ENCODE data around the gene DNAH14. TPM values are rescaled to one million over a fixed set of nuclear protein-coding genes. Genes with fewer than 3 reads are reported as not detected.

Gene DNAH14
- total and polyA plus RNA-seq, 12 donors = 7.6 to 25.3 (median 16.5) TPM

DNA sequence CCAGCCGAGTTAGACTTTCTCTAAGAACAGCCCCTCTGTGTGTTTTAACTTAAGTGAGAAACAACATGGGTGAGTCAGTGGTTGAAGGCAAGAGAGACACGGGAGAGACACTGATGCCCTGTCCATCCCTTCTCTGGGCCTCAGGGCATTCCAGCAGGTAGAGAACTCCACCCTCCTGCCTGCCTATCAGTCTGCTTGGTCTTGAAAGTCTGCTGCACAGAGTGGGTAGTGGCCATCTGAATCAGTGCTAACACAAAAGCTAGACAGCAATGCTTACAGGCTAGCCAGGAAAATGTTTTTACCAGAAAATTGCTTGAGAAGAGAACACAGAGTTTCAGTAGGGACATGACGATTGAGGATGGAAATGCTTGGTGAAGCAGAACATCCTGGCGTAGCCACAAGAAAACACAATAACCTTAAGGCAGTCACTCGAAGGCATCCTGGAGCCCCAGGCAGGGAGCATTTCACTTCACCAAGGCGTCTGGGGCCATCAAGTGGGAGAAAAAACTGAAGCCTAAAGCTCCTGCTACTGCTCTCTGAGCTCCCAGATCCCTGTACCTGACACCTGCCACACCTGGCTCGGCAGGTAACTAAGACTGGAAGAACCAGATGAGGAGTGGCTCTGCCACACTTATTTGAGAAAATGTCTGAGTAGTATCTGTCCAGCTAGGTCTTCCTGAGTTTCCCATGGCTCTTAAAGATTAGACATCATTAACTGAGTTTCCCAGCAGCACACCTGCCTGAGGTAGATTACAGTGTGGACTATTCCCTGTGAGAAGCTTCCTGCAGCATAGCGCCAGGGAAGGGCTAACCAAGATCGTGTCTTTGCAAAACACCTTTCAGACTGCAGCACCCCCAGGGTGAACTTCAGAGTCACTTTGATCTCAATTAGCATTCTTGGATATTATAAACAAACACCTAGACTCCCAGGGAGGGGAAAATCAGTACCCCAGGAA lies 516.4 kb downstream of the DNAH14 start:
- H3K4me1 ChIP-seq (replicated peaks in 1 of 2) = peaks cover 0 to 31% of the 10 kb centered on the region in 2 donors
- intact Hi-C loops (cut with DNase I) = no loop called here
- H3K4me3 ChIP-seq = no peak overlapping the region
- no peaks in the 10 kb centered on the region for H3K27me3 ChIP-seq
- H3K27ac ChIP-seq = peak overlapping the region in 3 of 5 donors; percentile 21 to 75 (median 72)
- no peaks in the 10 kb centered on the region for H3K9me3 ChIP-seq (replicated peaks in 1 of 3)
- DNase-seq = peak in 2 of 7 donors; percentile 8 to 52
- 56 to 73% (median 65%) methylated on average over 9 of the region's 9 CpGs for WGBS, 4 donors
- no peaks in the 10 kb centered on the region for H3K36me3 ChIP-seq (replicated peaks in 1 of 2)
- TF ChIP-seq, protein P1, sequence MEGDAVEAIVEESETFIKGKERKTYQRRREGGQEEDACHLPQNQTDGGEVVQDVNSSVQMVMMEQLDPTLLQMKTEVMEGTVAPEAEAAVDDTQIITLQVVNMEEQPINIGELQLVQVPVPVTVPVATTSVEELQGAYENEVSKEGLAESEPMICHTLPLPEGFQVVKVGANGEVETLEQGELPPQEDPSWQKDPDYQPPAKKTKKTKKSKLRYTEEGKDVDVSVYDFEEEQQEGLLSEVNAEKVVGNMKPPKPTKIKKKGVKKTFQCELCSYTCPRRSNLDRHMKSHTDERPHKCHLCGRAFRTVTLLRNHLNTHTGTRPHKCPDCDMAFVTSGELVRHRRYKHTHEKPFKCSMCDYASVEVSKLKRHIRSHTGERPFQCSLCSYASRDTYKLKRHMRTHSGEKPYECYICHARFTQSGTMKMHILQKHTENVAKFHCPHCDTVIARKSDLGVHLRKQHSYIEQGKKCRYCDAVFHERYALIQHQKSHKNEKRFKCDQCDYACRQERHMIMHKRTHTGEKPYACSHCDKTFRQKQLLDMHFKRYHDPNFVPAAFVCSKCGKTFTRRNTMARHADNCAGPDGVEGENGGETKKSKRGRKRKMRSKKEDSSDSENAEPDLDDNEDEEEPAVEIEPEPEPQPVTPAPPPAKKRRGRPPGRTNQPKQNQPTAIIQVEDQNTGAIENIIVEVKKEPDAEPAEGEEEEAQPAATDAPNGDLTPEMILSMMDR (IDR thresholded peaks at IDR 0.05) = no peak
- TF ChIP-seq POLR2A (IDR thresholded peaks at IDR 0.05) = no peak

DNA sequence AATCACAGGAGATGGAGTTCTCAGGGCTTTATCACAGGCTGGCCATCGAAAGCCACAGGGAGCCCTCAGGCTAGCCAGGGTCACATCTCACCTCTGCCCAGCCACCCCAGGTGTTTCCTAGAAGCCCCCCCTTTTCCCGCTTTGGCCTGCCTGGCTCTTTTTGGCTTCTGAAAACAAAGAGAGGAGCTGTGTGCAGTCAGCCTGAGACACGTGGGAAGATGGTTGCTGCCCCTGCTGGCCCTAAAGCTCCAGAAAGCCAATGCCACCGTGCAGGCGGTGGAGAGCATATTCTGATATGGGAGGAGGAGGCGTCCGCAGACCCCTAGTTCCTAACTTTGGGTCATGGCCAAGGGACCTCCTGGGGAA lies 517.1 kb downstream of the DNAH14 start:
- H3K4me1 ChIP-seq (replicated peaks in 1 of 2) = peaks cover 0 to 31% of the 10 kb centered on the region in 2 donors
- no peaks in the 10 kb centered on the region for H3K9me3 ChIP-seq (replicated peaks in 1 of 3)
- H3K27me3 ChIP-seq = no peaks in the 10 kb centered on the region
- 64 to 84% (median 72%) methylated on average over 4 to 7 of the region's 7 CpGs for WGBS, 4 donors
- H3K36me3 ChIP-seq (replicated peaks in 1 of 2) = no peaks in the 10 kb centered on the region
- TF ChIP-seq POLR2A (IDR thresholded peaks at IDR 0.05) = no peak
- TF ChIP-seq, protein P1 (IDR thresholded peaks at IDR 0.05) = no peak
- DNase-seq = peak in 2 of 7 donors; percentile 13 to 46
- H3K27ac ChIP-seq = peak overlapping the region in 2 of 5 donors; percentile 72 to 75
- intact Hi-C loops (cut with DNase I) = no loop called here
- no peak overlapping the region for H3K4me3 ChIP-seq

DNA sequence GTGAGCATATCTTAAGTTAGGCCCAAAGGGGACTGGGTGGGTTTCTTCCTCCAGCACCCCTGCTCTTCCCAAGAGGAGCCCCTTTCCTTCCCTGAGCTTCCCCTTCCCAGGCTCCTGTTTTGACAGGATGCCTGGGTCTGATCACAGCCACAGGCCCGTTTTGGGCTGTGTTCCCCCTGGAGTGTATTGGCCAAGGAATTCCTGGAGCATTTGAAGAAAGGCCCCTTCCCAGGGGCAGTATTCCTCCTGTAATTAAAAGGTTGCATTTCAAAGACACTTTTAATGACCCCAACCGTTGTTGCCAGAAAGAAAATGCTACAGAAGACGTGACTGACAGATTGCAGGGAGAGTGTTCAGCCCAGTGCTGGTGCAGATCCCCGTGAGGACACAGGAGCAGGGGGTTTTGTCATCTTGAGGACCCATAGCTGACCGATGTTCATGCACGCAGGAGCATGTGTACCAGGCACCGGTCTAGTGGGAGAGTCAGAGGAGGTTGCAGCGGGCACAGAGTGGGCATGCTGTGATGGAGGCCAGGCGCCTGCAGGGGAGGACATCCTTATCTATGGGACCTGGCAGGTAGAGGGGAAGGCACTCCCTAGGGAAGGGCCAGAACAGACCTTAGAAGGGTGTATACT lies 517.6 kb downstream of the DNAH14 start:
- Histone ChIP-seq H3K27ac (peak overlapping the region in 2 of 5 donors; percentile 72 to 75), H3K9me3 (replicated peaks in 1 of 3) (no peaks in the 10 kb centered on the region), H3K4me3 (no peak overlapping the region), H3K36me3 (replicated peaks in 1 of 2) (no peaks in the 10 kb centered on the region), H3K27me3 (no peaks in the 10 kb centered on the region), H3K4me1 (replicated peaks in 1 of 2) (peaks cover 0 to 31% of the 10 kb centered on the region in 2 donors)
- peak in 1 of 7 donors; percentile 14 for DNase-seq
- TF ChIP-seq, protein P1 (IDR thresholded peaks at IDR 0.05) = no peak
- TF ChIP-seq POLR2A (IDR thresholded peaks at IDR 0.05) = no peak
- intact Hi-C loops (cut with DNase I) = no loop called here
- 68 to 88% (median 77%) methylated on average over 8 to 9 of the region's 9 CpGs for WGBS, 4 donors

DNA sequence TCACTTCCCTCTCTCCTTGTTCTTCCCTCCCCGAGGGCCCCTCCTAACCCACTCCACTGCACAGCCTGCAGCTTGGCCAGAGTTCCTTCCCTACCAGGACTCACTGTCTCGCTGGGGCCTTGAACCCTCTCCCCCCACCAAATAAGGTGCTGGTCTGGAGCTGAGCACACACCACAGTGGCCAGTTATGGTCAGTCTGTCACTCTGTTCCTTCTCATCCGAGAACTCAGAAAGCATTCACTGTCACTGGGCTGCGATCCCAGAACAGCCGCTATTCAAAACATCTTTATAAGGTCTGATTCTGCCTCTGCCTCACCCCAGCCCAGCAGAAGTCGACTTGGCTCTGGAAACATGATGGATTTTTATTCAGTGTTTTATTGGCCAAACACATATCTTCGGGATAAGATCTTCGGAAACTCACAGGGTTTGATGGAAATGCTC lies 518.2 kb downstream of the DNAH14 start:
- no peak for TF ChIP-seq POLR2A (IDR thresholded peaks at IDR 0.05)
- TF ChIP-seq, protein P1 (IDR thresholded peaks at IDR 0.05) = no peak
- no peak overlapping the region for H3K4me3 ChIP-seq
- no peaks in the 10 kb centered on the region for H3K36me3 ChIP-seq (replicated peaks in 1 of 2)
- intact Hi-C loops (cut with DNase I) = no loop called here
- DNase-seq = peak in 3 of 7 donors; percentile 38 to 87 (median 49)
- 49 to 62% (median 54%) methylated on average over 8 of the region's 8 CpGs for WGBS, 4 donors
- no peaks in the 10 kb centered on the region for H3K27me3 ChIP-seq
- peaks cover 0 to 31% of the 10 kb centered on the region in 2 donors for H3K4me1 ChIP-seq (replicated peaks in 1 of 2)
- no peaks in the 10 kb centered on the region for H3K9me3 ChIP-seq (replicated peaks in 1 of 3)
- H3K27ac ChIP-seq = peak overlapping the region in 3 of 5 donors; percentile 16 to 75 (median 72)

All from adrenal gland (tissue), 12 donors.